ENCODE measurements around the gene KIRREL3. TPM values are rescaled to one million over a fixed set of nuclear protein-coding genes. Genes with fewer than 3 reads are reported as not detected.
A peak's percentile ranks its signal among the peaks of the same experiment; 100 is the strongest.

The KIRREL3 gene
- total RNA-seq, 2 donors from 2014 or later, result not detected

GRCh38 chr11:126816645-126817044 lies 183.9 kb downstream of the KIRREL3 start:
- no peak for DNase-seq (ENCODE audit: low spot score in 2 of 2)
- no peak for ATAC-seq

GRCh38 chr11:126815111-126815510 lies 185.5 kb downstream of the KIRREL3 start:
- peaks cover 3 to 7% of the 10 kb centered on the region in 2 donors for H3K9me3 Mint-ChIP-seq
- DNase-seq (ENCODE audit: low spot score in 2 of 2) (no peak), ATAC-seq (no peak)
- H3K27ac Mint-ChIP-seq, result no peak overlapping the region
- no peaks in the 10 kb centered on the region for H3K36me3 Mint-ChIP-seq

More at GRCh38 chr11:126816645-126817044, 183.9 kb downstream of the KIRREL3 start:
- no peaks in the 10 kb centered on the region for H3K36me3 Mint-ChIP-seq
- peaks cover 3 to 7% of the 10 kb centered on the region in 2 donors for H3K9me3 Mint-ChIP-seq
- no peak overlapping the region for H3K27ac Mint-ChIP-seq

- no peak for ATAC-seq
- H3K9me3 Mint-ChIP-seq, result no peaks in the 10 kb centered on the region
- no peak for DNase-seq (ENCODE audit: low spot score in 2 of 2)
- H3K36me3 Mint-ChIP-seq, result no peaks in the 10 kb centered on the region
- H3K27ac Mint-ChIP-seq, result peak overlapping the region in 1 of 2 donors; percentile 33
Measured at GRCh38 chr11:126810776-126811175, 189.8 kb downstream of the KIRREL3 start.

GRCh38 chr11:126809514-126810289 lies 190.9 kb downstream of the KIRREL3 start:
- Mint-ChIP-seq H3K36me3 (no peaks in the 10 kb centered on the region), H3K9me3 (no peaks in the 10 kb centered on the region), H3K27ac (no peak overlapping the region)
- ATAC-seq, result no peak
- no peak for DNase-seq (ENCODE audit: low spot score in 2 of 2)

GRCh38 chr11:126808836-126809235 lies 191.7 kb downstream of the KIRREL3 start:
- DNase-seq (ENCODE audit: low spot score in 2 of 2) (no peak), ATAC-seq (no peak)
- Mint-ChIP-seq H3K36me3 (no peaks in the 10 kb centered on the region), H3K27ac (no peak overlapping the region), H3K9me3 (no peaks in the 10 kb centered on the region)

GRCh38 chr11:126808296-126808695 lies 192.3 kb downstream of the KIRREL3 start:
- H3K9me3 Mint-ChIP-seq, result no peaks in the 10 kb centered on the region
- H3K36me3 Mint-ChIP-seq, result no peaks in the 10 kb centered on the region
- no peak overlapping the region for H3K27ac Mint-ChIP-seq
- DNase-seq (ENCODE audit: low spot score in 2 of 2) (no peak), ATAC-seq (no peak)

- H3K36me3 Mint-ChIP-seq, result no peaks in the 10 kb centered on the region
- no peak overlapping the region for H3K27ac Mint-ChIP-seq
- ATAC-seq (no peak), DNase-seq (ENCODE audit: low spot score in 2 of 2) (no peak)
- no peaks in the 10 kb centered on the region for H3K9me3 Mint-ChIP-seq
Measured at GRCh38 chr11:126805870-126806269, 194.7 kb downstream of the KIRREL3 start.

GRCh38 chr11:126804363-126804762 lies 196.2 kb downstream of the KIRREL3 start:
- H3K36me3 Mint-ChIP-seq, result no peaks in the 10 kb centered on the region
- H3K27ac Mint-ChIP-seq, result no peak overlapping the region
- H3K9me3 Mint-ChIP-seq, result peaks cover 1% of the 10 kb centered on the region in 2 donors
- ATAC-seq, result no peak
- no peak for DNase-seq (ENCODE audit: low spot score in 2 of 2)

- ATAC-seq, result no peak
- Mint-ChIP-seq H3K36me3 (no peaks in the 10 kb centered on the region), H3K9me3 (peaks cover 7 to 8% of the 10 kb centered on the region in 2 donors), H3K27ac (no peak overlapping the region)
- no peak for DNase-seq (ENCODE audit: low spot score in 2 of 2)
Measured at GRCh38 chr11:126800009-126800408, 200.6 kb downstream of the KIRREL3 start.

- H3K36me3 Mint-ChIP-seq, result no peaks in the 10 kb centered on the region
- DNase-seq (ENCODE audit: low spot score in 2 of 2) (no peak), ATAC-seq (no peak)
- no peak overlapping the region for H3K27ac Mint-ChIP-seq
- peaks cover 7 to 8% of the 10 kb centered on the region in 2 donors for H3K9me3 Mint-ChIP-seq
Measured at GRCh38 chr11:126797457-126798169, 203.0 kb downstream of the KIRREL3 start.

GRCh38 chr11:126793596-126793995 lies 207.0 kb downstream of the KIRREL3 start:
- Mint-ChIP-seq H3K9me3 (peaks cover 4 to 6% of the 10 kb centered on the region in 2 donors), H3K27ac (no peak overlapping the region), H3K36me3 (no peaks in the 10 kb centered on the region)
- ATAC-seq (no peak), DNase-seq (ENCODE audit: low spot score in 2 of 2) (no peak)

GRCh38 chr11:126791991-126792390 lies 208.6 kb downstream of the KIRREL3 start:
- H3K36me3 Mint-ChIP-seq, result no peaks in the 10 kb centered on the region
- ATAC-seq, result no peak

GRCh38 chr11:126791446-126791845 lies 209.1 kb downstream of the KIRREL3 start:
- no peak for DNase-seq (ENCODE audit: low spot score in 2 of 2)
- no peak overlapping the region for H3K27ac Mint-ChIP-seq
- no peak for ATAC-seq
- peaks cover 4 to 6% of the 10 kb centered on the region in 2 donors for H3K9me3 Mint-ChIP-seq
- H3K36me3 Mint-ChIP-seq, result no peaks in the 10 kb centered on the region

More at GRCh38 chr11:126791991-126792390, 208.6 kb downstream of the KIRREL3 start:
- no peak overlapping the region for H3K27ac Mint-ChIP-seq
- no peak for DNase-seq (ENCODE audit: low spot score in 2 of 2)
- peaks cover 4 to 6% of the 10 kb centered on the region in 2 donors for H3K9me3 Mint-ChIP-seq

- H3K27ac Mint-ChIP-seq, result no peak overlapping the region
- no peaks in the 10 kb centered on the region for H3K36me3 Mint-ChIP-seq
- no peak for DNase-seq (ENCODE audit: low spot score in 2 of 2)
- no peak for ATAC-seq
- peaks cover 4 to 6% of the 10 kb centered on the region in 2 donors for H3K9me3 Mint-ChIP-seq
Measured at GRCh38 chr11:126790550-126791081, 210.0 kb downstream of the KIRREL3 start.

- DNase-seq (ENCODE audit: low spot score in 2 of 2), result no peak
- Mint-ChIP-seq H3K27ac (no peak overlapping the region), H3K36me3 (no peaks in the 10 kb centered on the region), H3K9me3 (no peaks in the 10 kb centered on the region)
- no peak for ATAC-seq
Measured at GRCh38 chr11:126782810-126783209, 217.8 kb downstream of the KIRREL3 start.

GRCh38 chr11:126781942-126782341 lies 218.6 kb downstream of the KIRREL3 start:
- DNase-seq (ENCODE audit: low spot score in 2 of 2) (no peak), ATAC-seq (no peak)
- H3K27ac Mint-ChIP-seq, result no peak overlapping the region
- H3K9me3 Mint-ChIP-seq, result no peaks in the 10 kb centered on the region
- H3K36me3 Mint-ChIP-seq, result no peaks in the 10 kb centered on the region

- no peak for DNase-seq (ENCODE audit: low spot score in 2 of 2)
- H3K27ac Mint-ChIP-seq, result no peak overlapping the region
- no peaks in the 10 kb centered on the region for H3K9me3 Mint-ChIP-seq
- H3K36me3 Mint-ChIP-seq, result no peaks in the 10 kb centered on the region
- no peak for ATAC-seq
Measured at GRCh38 chr11:126776119-126776518, 224.5 kb downstream of the KIRREL3 start.
